K562 (cell line): ENCODE data around the gene ADGRE3. TPM values are rescaled to one million over a fixed set of nuclear protein-coding genes. Genes with fewer than 3 reads are reported as not detected.
A peak's percentile ranks its signal among the peaks of the same experiment; 100 is the strongest.

Source experiments
- ARID4B ChIP-seq: sonication (generic); formaldehyde crosslinking; IDR thresholded peaks from 2 replicates; pipeline ENCODE4 v1.8.0; 2022; ENCODE audit warnings: mild to moderate bottlenecking, missing genetic modification reagents
- BHLHE40 ChIP-seq: IDR thresholded peaks from 2 replicates; pipeline ENCODE4 v1.6.1; 2011; ENCODE audit warnings: low read length, improper control_type of control experiment
- CBX1 ChIP-seq: sonication (generic); IDR thresholded peaks from 2 replicates; pipeline ENCODE4 v1.6.1; 2016; ENCODE audit warnings: antibody characterized with exemption, low read depth, mild to moderate bottlenecking
- CREB1 ChIP-seq, 2 experiments: sonication (generic) in 1 of 2; formaldehyde crosslinking in 1 of 2; IDR thresholded peaks; 2 replicates each; pipeline versions ENCODE4 v1.6.1 to v1.8.0; 2012 to 2022; ENCODE audit warnings: inconsistent platforms in 1 of 2, mild to moderate bottlenecking in 1 of 2, missing genetic modification reagents in 1 of 2, moderate library complexity in 1 of 2
- DACH1 ChIP-seq: fragments of 450-650 bp; IDR thresholded peaks from 2 replicates; pipeline ENCODE4 v1.6.1; 2018; ENCODE audit not compliant: partially characterized antibody
- E2F6 ChIP-seq, 2 experiments: IDR thresholded peaks; 2 replicates each; pipeline ENCODE4 v1.6.1; 2011; ENCODE audit warnings: borderline replicate concordance in 1 of 2, control low read depth in 1 of 2, low read depth in 1 of 2, low read length in 1 of 2, mild to moderate bottlenecking in 1 of 2, mixed read lengths in 1 of 2, moderate library complexity in 1 of 2; ENCODE audit not compliant: insufficient read depth in 1 of 2, insufficient read length in 1 of 2, poor library complexity in 1 of 2, severe bottlenecking in 1 of 2; ENCODE audit errors: extremely low read depth in 1 of 2
- ERF ChIP-seq: fragments of 450-650 bp; formaldehyde crosslinking; IDR thresholded peaks from 2 replicates; pipeline ENCODE4 v1.4.0; 2020; ENCODE audit warnings: mild to moderate bottlenecking, mixed read lengths
- ESRRA ChIP-seq: fragments of 450-650 bp; IDR thresholded peaks from 2 replicates; pipeline ENCODE4 v1.6.1; 2014; ENCODE audit warnings: low read depth, mild to moderate bottlenecking, moderate library complexity, borderline replicate concordance
- KAT7 ChIP-seq: sonication (generic); formaldehyde crosslinking; IDR thresholded peaks from 2 replicates; pipeline ENCODE4 v1.8.0; 2022; ENCODE audit warnings: missing genetic modification reagents, mild to moderate bottlenecking, borderline replicate concordance
- MAZ ChIP-seq, 2 experiments: fragments of 450-650 bp in 1 of 2; sonication (generic) in 1 of 2; formaldehyde crosslinking; IDR thresholded peaks in 1 of 2; conservative IDR thresholded peaks in 1 of 2; 2 replicates each; pipeline versions ENCODE4 v1.4.0 to v1.5.0; 2020; ENCODE audit warnings: mild to moderate bottlenecking in 1 of 2, missing genetic modification reagents in 1 of 2
- MBD2 ChIP-seq: sonication (generic); IDR thresholded peaks from 2 replicates; pipeline ENCODE4 v1.6.1; 2016; ENCODE audit warnings: low read depth, borderline replicate concordance
- SIN3B ChIP-seq: fragments of 450-650 bp; IDR thresholded peaks from 2 replicates; pipeline ENCODE4 v1.6.1; 2017; ENCODE audit warnings: low read depth, mild to moderate bottlenecking, moderate library complexity
- SIRT6 ChIP-seq: IDR thresholded peaks from one replicate; pipeline ENCODE4 v1.6.1; 2012; ENCODE audit warnings: low read depth, mild to moderate bottlenecking, control low read depth, inconsistent platforms, low read length, moderate library complexity
- TBL1XR1 ChIP-seq, 2 experiments: IDR thresholded peaks; 2 replicates each; pipeline ENCODE4 v1.6.1; 2012; ENCODE audit warnings: improper control_type of control experiment in 2 of 2, low read length in 2 of 2, mild to moderate bottlenecking in 1 of 2
- YY1 ChIP-seq, 3 experiments: IDR thresholded peaks; 2 replicates each; pipeline ENCODE4 v1.6.1; 2011; ENCODE audit warnings: low read length in 2 of 3, mild to moderate bottlenecking in 2 of 3, moderate library complexity in 2 of 3, borderline replicate concordance in 1 of 3, control low read depth in 1 of 3, low read depth in 1 of 3; ENCODE audit not compliant: insufficient read depth in 3 of 3, insufficient replicate concordance in 2 of 3, control insufficient read depth in 1 of 3, insufficient read length in 1 of 3; ENCODE audit errors: extremely low read depth in 1 of 3
- polyA plus RNA-seq, 8 experiments: library from polyadenylated mRNA; depleted of rRNA in 4 of 8; stranded (reverse) in 5 of 8; unstranded in 3 of 8; fragments of >200 nt; fragmentation: Nextera tagmentation in 2 of 8; fragmentation: Illumina TruSeq in 1 of 8; extraction: Ambion mirVana in 2 of 8; extraction: Trizol in 1 of 8; gene quantifications; 2 replicates each; pipeline versions ENCODE4 v1.2.1 to v1.2.3, GENCODE V29; 2011 to 2014; ENCODE audit warnings: inconsistent platforms in 1 of 8, missing spikeins in 1 of 8
- total RNA-seq, 7 experiments: library from RNA; depleted of rRNA in 6 of 7; stranded (reverse); fragments of >200 nt in 6 of 7; fragmentation: Illumina TruSeq in 2 of 7; extraction: Trizol in 2 of 7; gene quantifications; 2 replicates each; pipeline versions ENCODE4 v1.2.1 to v1.2.3, GENCODE V29; 2011 to 2021; ENCODE audit warnings: low replicate concordance in 1 of 7
- TF ChIP-seq, protein P1 (sequence below): fragments of 450-650 bp; IDR thresholded peaks from 2 replicates; pipeline ENCODE4 v1.7.1; 2018; ENCODE audit warnings: mild to moderate bottlenecking, low read depth; ENCODE audit not compliant: partially characterized antibody

The ADGRE3 gene
- total and polyA plus RNA-seq, 9 of the 15 experiments (the other 6 are each of a cell fraction or from before 2014, with no cell fraction given): not detected

GRCh38 chr19:14689598-14690503, 15.2 kb upstream of the ADGRE3 start, which contains the start of gene ZNF333 (continued):
- TF ChIP-seq TBL1XR1 (IDR thresholded peaks at IDR 0.05; ENCODE audit: low read length in 2 of 2): 0 out of 4 replicates have a peak, but pooled peaks of 1 of the 2 experiments have one; percentile 8
- peak; percentile 86 for TF ChIP-seq CREB1 (IDR thresholded peaks at IDR 0.05)
- peak; percentile 41; the same call in 1 of the 2 replicates for TF ChIP-seq CREB1 (CRISPR knock-in tag; IDR thresholded peaks at IDR 0.05)
- TF ChIP-seq MBD2: peak; percentile 63
- TF ChIP-seq DACH1: no peak
- peak; percentile 55 for TF ChIP-seq ESRRA
- TF ChIP-seq, protein P1, sequence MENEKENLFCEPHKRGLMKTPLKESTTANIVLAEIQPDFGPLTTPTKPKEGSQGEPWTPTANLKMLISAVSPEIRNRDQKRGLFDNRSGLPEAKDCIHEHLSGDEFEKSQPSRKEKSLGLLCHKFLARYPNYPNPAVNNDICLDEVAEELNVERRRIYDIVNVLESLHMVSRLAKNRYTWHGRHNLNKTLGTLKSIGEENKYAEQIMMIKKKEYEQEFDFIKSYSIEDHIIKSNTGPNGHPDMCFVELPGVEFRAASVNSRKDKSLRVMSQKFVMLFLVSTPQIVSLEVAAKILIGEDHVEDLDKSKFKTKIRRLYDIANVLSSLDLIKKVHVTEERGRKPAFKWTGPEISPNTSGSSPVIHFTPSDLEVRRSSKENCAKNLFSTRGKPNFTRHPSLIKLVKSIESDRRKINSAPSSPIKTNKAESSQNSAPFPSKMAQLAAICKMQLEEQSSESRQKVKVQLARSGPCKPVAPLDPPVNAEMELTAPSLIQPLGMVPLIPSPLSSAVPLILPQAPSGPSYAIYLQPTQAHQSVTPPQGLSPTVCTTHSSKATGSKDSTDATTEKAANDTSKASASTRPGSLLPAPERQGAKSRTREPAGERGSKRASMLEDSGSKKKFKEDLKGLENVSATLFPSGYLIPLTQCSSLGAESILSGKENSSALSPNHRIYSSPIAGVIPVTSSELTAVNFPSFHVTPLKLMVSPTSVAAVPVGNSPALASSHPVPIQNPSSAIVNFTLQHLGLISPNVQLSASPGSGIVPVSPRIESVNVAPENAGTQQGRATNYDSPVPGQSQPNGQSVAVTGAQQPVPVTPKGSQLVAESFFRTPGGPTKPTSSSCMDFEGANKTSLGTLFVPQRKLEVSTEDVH: peak; percentile 89
- TF ChIP-seq YY1 (IDR thresholded peaks at IDR 0.05; ENCODE audit: borderline replicate concordance in 1 of 3, control insufficient read depth in 1 of 3, extremely low read depth in 1 of 3, insufficient read depth in 3 of 3, insufficient read length in 1 of 3, insufficient replicate concordance in 2 of 3, low read depth in 1 of 3, low read length in 2 of 3): peak; percentile 13 to 87 (median 79)
- TF ChIP-seq BHLHE40: peak; percentile 31; the same call in 1 of the 2 replicates
- peak; percentile 66; the same call in 1 of the 2 replicates for TF ChIP-seq SIN3B
- TF ChIP-seq CBX1: peak; percentile 55; the same call in 1 of the 2 replicates
- no peak for TF ChIP-seq SIRT6
- peak; percentile 79 for TF ChIP-seq ERF
- peak; percentile 61 for TF ChIP-seq ARID4B
- TF ChIP-seq E2F6 (IDR thresholded peaks at IDR 0.05; ENCODE audit: borderline replicate concordance in 1 of 2, extremely low read depth in 1 of 2, insufficient read depth in 1 of 2, insufficient read length in 1 of 2, low read depth in 1 of 2, low read length in 1 of 2, poor library complexity in 1 of 2, severe bottlenecking in 1 of 2): peak in 1 of 2 experiments; percentile 72
- TF ChIP-seq MAZ (CRISPR knock-in tag; conservative IDR thresholded peaks at IDR 0.05 in 1 of 2, IDR thresholded peaks at IDR 0.05 in 1 of 2): peak in 1 of 2 experiments; percentile 60; a peak in 3 of 4 replicates
- TF ChIP-seq KAT7 (CRISPR knock-in tag): peak; percentile 75; the same call in 1 of the 2 replicates
